ENCODE results near the gene KCNJ15. TPM values are rescaled to one million over a fixed set of nuclear protein-coding genes. Genes with fewer than 3 reads are reported as not detected.
"Not testable (repeated sequence)": the region's sequence is repeated elsewhere in the genome, so short reads cannot be mapped to it uniquely, and the experiment has no call there.

KCNJ15 gene
- total RNA-seq, 2 experiments from 2014 or later: 0.15 to 0.17 TPM

DNA sequence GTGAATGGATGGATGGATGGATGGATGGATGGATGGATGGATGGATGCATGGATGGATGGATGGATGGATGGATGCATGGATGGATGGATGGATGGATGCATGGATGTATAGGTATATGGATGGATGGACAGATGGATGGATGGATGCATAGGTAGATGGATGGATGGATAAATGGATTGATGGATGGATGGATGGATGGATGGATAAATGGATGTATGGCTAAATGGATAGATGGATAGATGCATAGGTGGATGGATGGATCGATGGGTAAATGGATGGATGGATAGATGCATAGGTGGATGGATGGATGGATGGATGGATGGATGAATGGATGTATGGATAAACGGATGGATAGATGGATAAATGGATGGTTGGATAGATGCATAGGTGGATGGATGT, 9.7 kb upstream of the KCNJ15 start:
- Mint-ChIP-seq H3K27me3 (peaks cover 12% of the 10 kb centered on the region), H3K4me1 (ENCODE audit: low read depth) (peaks cover 26% of the 10 kb centered on the region)
- H3K9me3 Mint-ChIP-seq, H3K36me3 Mint-ChIP-seq, H3K27ac Mint-ChIP-seq, CTCF ChIA-PET, DNase-seq, H3K4me3 Mint-ChIP-seq, POLR2A ChIA-PET: not testable (repeated sequence)
- intact Hi-C loops (cut with micrococcal nuclease): loop anchor here (5.0 kb wide), 1 partner anchor 80 kb away; no protein-coding TSS in a partner anchor

DNA sequence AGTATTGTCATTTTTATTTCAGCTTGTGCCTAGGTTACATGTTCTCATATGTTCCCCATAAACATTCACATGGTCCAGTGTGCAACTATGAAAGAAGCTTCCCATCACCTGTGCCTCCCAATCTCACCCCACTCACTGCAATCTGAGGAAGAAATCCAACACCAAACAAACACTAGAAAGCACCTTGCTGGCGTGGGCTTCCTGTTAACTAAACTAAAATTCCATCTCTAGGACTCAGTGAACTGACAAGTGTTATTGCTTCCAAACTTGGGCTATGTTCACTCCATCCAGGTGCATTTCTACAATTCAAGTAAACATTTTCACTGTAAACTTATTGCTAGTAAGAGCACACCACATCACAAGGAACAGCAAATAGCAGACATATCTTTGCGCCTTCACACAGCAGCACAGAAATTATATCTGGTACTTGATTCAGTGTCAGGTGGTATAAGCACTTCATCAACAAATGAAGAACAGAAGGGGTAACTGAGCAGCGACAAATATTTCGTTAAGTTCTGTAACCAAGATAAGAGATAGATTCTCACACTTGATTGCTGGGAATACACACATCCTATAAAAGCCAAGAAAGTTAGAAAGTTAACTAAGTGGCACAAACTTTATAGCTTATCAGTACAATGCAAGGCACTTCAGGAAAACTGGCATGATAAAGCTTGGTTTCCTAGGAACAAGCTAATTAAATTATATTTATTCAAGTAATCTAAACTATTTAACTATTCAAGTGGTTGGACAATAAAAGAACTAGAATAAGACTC, 8.9 kb upstream of the KCNJ15 start:
- no peak overlapping the region for H3K4me3 Mint-ChIP-seq
- POLR2A ChIA-PET: no interaction called here
- H3K27ac Mint-ChIP-seq: no peak overlapping the region
- H3K9me3 Mint-ChIP-seq: no peaks in the 10 kb centered on the region
- H3K4me1 Mint-ChIP-seq (ENCODE audit: low read depth): peaks cover 26% of the 10 kb centered on the region
- DNase-seq: no peak
- CTCF ChIA-PET: interaction anchor here (1.2 to 1.4 kb wide), 2 partner anchors 14 to 104 kb away, joined by 3 to 6 read pairs; no protein-coding TSS in a partner anchor
- intact Hi-C loops (cut with micrococcal nuclease): loop anchor here (5.0 kb wide), 1 partner anchor 79 kb away; no protein-coding TSS in a partner anchor
- H3K27me3 Mint-ChIP-seq: peaks cover 11% of the 10 kb centered on the region
- H3K36me3 Mint-ChIP-seq: no peaks in the 10 kb centered on the region

DNA sequence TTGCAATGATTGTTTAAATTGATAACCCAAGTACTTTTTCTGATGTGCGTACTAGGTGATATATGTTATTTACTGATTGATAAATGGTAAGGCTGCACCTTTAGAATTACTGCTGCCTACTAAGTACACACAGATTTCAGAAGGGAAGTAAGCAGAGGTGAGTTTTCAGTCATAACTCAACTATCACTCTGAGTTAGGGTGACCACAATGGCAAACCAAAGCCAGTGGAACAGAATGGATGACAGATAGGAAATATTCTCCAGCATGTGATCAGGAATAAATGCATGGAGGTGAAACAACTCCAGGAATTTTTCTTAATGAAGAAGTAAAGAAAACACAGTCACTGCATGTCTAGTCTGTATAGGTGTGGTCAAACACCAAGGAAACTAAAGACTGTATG, 7.5 kb upstream of the KCNJ15 start:
- no peaks in the 10 kb centered on the region for H3K9me3 Mint-ChIP-seq
- POLR2A ChIA-PET: no interaction called here
- peaks cover 20% of the 10 kb centered on the region for H3K4me1 Mint-ChIP-seq (ENCODE audit: low read depth)
- no peak overlapping the region for H3K4me3 Mint-ChIP-seq
- CTCF ChIA-PET: interaction anchor here (0.6 to 1.4 kb wide), 3 partner anchors 12 to 1393 kb away, joined by 3 to 6 read pairs (median 3); no protein-coding TSS in a partner anchor
- intact Hi-C loops (cut with micrococcal nuclease): loop anchor here (5.0 kb wide), 1 partner anchor 78 kb away; no protein-coding TSS in a partner anchor
- H3K27me3 Mint-ChIP-seq: peaks cover 11% of the 10 kb centered on the region
- H3K36me3 Mint-ChIP-seq: no peaks in the 10 kb centered on the region
- no peak overlapping the region for H3K27ac Mint-ChIP-seq
- DNase-seq: no peak

DNA sequence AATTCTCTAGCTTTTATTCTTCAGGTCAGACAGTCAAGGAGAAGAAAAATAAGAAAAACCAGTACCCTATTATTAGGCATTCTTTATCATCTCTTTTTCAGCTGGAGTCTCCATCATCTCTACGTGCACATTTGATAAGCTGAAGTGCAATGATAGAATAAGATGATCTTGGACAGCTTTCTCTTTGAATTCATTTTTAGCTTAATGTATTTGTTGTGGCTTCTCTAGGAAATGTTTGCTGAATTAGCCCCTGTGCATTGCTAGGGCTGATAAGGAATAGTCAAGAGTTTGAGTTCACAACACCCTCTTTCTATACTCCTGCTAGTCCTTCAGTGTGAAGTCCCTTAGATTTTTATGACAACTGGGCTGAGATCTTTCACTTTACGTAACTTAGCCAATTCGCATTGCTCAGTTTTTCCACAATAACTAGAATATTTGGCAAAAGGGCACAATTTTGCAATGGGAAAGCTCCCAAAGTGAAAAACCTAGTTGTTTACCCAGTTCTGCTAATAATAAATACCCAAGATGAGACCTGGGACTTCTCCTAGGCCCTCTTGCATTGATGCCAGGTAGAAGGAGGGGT, 7.0 kb upstream of the KCNJ15 start:
- H3K27ac Mint-ChIP-seq: no peak overlapping the region
- intact Hi-C loops (cut with micrococcal nuclease): loop anchor here (5.0 kb wide), 1 partner anchor 78 kb away; no protein-coding TSS in a partner anchor
- H3K9me3 Mint-ChIP-seq: no peaks in the 10 kb centered on the region
- no peaks in the 10 kb centered on the region for H3K36me3 Mint-ChIP-seq
- H3K4me1 Mint-ChIP-seq (ENCODE audit: low read depth): peaks cover 15% of the 10 kb centered on the region
- H3K27me3 Mint-ChIP-seq: peaks cover 11% of the 10 kb centered on the region
- H3K4me3 Mint-ChIP-seq: no peak overlapping the region
- ChIA-PET POLR2A (no interaction called here), CTCF (interaction anchor here (0.6 kb wide), 1 partner anchor 1393 kb away, joined by 3 read pairs; no protein-coding TSS in a partner anchor)
- no peak for DNase-seq

DNA sequence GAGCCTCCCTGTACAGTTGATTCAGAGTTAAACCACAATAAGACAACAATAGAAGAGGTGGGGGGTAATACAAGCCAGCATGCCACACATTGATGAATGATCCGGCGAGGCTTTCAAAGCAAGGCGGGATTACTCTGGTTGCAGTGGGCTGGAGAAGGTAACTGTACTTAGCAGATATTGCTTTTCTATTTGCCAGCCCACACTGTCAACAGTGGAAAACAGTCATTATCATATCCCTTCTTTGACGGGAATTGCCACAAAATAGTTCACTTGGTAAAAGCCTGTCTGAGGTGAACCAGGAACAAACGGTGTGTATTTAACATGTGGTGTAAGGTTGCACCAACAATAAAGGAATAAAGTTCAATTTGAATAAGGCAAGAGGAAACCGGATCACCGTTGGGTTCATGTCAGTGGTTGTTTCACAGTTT, 5.8 kb upstream of the KCNJ15 start:
- POLR2A ChIA-PET: no interaction called here
- no peak overlapping the region for H3K27ac Mint-ChIP-seq
- H3K9me3 Mint-ChIP-seq: no peaks in the 10 kb centered on the region
- H3K4me1 Mint-ChIP-seq (ENCODE audit: low read depth): peaks cover 6% of the 10 kb centered on the region
- CTCF ChIA-PET: no interaction called here
- no peak overlapping the region for H3K4me3 Mint-ChIP-seq
- peaks cover 11% of the 10 kb centered on the region for H3K27me3 Mint-ChIP-seq
- intact Hi-C loops (cut with micrococcal nuclease): no loop called here
- H3K36me3 Mint-ChIP-seq: no peaks in the 10 kb centered on the region
- no peak for DNase-seq

DNA sequence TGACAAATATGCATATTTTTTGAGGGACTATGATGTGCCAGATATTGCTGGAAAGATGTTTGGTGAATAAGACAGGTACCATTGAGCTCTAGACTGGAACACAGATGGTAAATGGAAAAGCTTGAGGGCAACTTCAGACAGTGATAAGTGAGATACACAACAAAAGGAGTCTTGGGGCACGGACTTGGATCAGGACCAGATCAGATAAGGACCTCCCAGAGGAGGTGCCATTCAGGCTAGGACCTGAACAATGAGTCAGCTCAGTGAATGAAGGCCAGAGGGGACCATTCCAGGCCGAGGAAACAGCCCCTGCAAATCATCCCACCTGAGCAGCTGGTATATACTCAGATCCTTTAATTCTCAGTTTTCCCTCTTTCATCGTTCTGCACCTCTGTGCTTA, 1.8 kb upstream of the KCNJ15 start:
- no peaks in the 10 kb centered on the region for H3K9me3 Mint-ChIP-seq

DNA sequence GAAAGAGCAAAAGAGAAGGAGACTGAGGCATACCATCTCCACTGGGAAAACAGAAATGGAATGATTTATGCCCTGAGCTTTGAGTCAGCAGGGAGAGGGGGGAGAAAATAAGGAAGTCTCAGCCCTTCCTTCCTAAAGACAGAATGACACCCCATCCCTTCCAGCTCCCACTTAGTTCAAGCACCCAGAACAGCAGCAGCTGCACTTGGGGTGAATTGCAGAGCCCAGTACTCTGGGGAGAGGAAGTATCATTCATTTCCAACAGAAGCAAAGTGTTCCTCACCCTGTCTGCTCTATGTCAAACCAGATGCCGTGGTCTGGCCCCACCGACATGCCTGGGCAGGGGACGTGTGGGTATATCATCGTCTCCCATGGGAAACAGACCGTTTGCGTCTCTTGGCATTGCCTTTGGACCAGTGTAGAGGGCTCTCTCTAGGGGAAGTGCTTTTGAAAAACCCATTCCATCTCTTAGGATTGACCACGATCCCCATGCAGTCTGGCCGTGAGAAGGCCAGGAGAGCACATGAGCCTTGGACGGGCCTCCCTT, 1.1 kb upstream of the KCNJ15 start:
- no peak overlapping the region for H3K4me3 Mint-ChIP-seq
- intact Hi-C loops (cut with micrococcal nuclease): no loop called here
- no peaks in the 10 kb centered on the region for H3K36me3 Mint-ChIP-seq
- H3K9me3 Mint-ChIP-seq: no peaks in the 10 kb centered on the region
- ChIA-PET CTCF (no interaction called here), POLR2A (no interaction called here)
- no peaks in the 10 kb centered on the region for H3K4me1 Mint-ChIP-seq (ENCODE audit: low read depth)
- no peak overlapping the region for H3K27ac Mint-ChIP-seq
- DNase-seq: no peak
- peaks cover 18% of the 10 kb centered on the region for H3K27me3 Mint-ChIP-seq

More for the DNA sequence above, 1.8 kb upstream of the KCNJ15 start:
- H3K4me3 Mint-ChIP-seq: no peak overlapping the region
- POLR2A ChIA-PET: no interaction called here
- intact Hi-C loops (cut with micrococcal nuclease): no loop called here
- H3K27ac Mint-ChIP-seq: no peak overlapping the region
- no peak for DNase-seq
- no peaks in the 10 kb centered on the region for H3K36me3 Mint-ChIP-seq
- H3K27me3 Mint-ChIP-seq: peaks cover 18% of the 10 kb centered on the region
- CTCF ChIA-PET: no interaction called here
- no peaks in the 10 kb centered on the region for H3K4me1 Mint-ChIP-seq (ENCODE audit: low read depth)

DNA sequence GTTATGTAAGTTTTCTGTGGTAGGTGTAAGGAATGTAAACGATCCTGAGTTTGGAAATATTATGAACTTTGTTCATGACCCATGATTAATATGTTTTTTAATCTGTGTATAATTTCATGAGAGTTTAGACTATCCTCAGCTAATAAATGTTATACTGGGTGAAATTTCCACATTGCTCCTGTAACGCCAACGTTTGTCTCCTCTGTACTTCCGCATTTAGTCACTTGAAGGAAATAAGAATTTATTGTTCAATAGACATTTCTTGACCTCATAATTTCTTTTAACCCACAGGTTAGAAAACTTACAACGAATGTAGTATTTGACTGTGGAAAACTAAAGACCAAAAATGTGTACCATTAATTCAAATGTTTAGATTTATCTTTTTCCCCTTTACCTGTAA, 876 bp downstream of the KCNJ15 start:
- intact Hi-C loops (cut with micrococcal nuclease): no loop called here
- POLR2A ChIA-PET: no interaction called here
- Mint-ChIP-seq H3K4me1 (ENCODE audit: low read depth) (no peaks in the 10 kb centered on the region), H3K36me3 (no peaks in the 10 kb centered on the region), H3K27ac (no peak overlapping the region), H3K9me3 (no peaks in the 10 kb centered on the region), H3K27me3 (peaks cover 19% of the 10 kb centered on the region), H3K4me3 (no peak overlapping the region)
- CTCF ChIA-PET: interaction anchor here (0.8 kb wide), 1 partner anchor 12 kb away, joined by 3 read pairs; no protein-coding TSS in a partner anchor
- DNase-seq: no peak

DNA sequence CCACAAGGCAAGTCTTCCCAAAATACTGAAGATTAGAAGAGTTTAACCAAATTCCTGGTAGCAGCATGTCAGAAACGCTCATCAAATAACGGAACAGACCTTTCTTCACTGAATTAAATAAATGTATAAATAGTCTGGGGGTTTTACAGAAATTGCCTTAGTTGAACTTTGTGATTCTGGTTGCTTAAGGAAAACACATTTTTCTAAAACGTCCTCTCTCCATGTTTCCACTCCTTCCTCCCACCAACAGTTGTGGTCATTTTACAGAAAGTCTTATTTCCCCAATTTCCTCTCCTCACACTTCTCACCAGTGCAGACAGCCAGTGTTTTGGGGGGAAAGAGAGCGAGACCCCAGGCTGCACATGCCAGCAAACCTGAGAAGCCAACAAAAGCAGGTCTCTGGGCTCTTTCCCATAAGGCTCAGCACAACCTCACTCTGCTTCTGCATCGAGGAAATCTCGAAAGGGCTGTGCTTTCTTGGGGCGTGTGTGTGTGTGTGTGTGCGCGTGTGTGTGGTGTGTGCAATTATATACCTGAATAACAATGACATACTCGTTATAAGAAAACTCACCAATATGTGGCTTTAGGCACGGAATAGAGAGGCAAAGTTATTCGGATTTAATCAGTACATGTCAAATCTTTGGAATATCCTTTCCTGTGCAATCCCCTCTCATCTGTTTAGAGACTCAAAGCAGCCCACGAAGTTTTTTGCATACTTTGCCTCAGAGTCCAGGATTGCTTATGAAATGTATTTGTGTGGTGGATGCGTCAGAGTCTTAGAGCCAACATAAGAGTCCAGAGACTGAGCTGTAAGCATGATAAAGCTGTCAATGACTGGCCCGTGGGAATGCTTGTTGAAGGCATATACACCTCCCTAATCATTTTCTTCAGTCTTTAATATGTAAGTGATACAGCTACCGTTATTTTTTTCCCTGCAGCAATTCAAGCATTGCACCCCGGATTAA, 2.0 kb downstream of the KCNJ15 start:
- POLR2A ChIA-PET: no interaction called here
- no peaks in the 10 kb centered on the region for H3K4me1 Mint-ChIP-seq (ENCODE audit: low read depth)
- intact Hi-C loops (cut with micrococcal nuclease): no loop called here
- H3K9me3 Mint-ChIP-seq: no peaks in the 10 kb centered on the region
- H3K27ac Mint-ChIP-seq: no peak overlapping the region
- no peak for DNase-seq
- CTCF ChIA-PET: no interaction called here
- no peak overlapping the region for H3K4me3 Mint-ChIP-seq
- H3K27me3 Mint-ChIP-seq: peaks cover 19% of the 10 kb centered on the region
- H3K36me3 Mint-ChIP-seq: no peaks in the 10 kb centered on the region

DNA sequence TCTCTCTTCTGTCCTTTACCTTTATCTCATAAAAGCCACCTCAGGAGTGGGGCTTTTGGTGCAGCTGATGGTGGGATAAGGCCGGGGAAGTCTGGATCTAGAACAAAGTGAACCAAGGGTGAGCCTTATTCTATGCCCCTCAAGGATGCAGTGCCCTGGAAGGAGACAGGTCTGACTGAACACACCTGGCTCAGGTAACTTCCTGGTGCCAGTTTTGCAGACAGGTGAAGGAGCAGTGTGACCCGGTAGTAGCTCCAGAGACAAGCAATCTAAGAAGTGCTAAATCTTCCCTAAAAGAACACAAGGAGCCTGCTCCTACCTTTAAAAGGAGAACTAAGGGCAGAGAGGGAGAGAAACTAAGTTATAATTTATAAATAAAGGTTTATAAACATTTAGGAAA, 2.9 kb downstream of the KCNJ15 start:
- Mint-ChIP-seq H3K27me3 (peaks cover 19% of the 10 kb centered on the region), H3K9me3 (no peaks in the 10 kb centered on the region), H3K27ac (no peak overlapping the region), H3K4me1 (ENCODE audit: low read depth) (no peaks in the 10 kb centered on the region), H3K4me3 (no peak overlapping the region), H3K36me3 (no peaks in the 10 kb centered on the region)
- ChIA-PET CTCF (no interaction called here), POLR2A (no interaction called here)
- intact Hi-C loops (cut with micrococcal nuclease): no loop called here
- no peak for DNase-seq

DNA sequence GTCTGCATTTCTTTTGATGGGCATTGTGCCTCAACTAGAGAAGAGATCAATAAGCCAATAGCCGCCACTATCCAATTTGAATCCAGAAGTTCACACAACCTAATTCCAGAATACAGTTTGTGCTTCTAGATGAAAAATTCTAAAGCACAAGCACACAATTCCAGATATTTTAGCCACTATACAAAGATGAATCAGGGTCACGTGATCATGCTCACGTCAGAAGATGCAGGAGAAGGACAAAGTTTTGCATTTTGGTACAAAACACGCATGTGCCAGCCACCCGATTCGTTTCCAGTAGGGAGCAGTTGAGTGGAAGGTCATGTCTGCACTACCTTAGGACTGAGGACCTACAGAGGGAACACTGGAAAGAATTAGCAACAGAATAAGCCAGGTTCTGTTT, 3.6 kb downstream of the KCNJ15 start:
- DNase-seq: no peak
- CTCF ChIA-PET: interaction anchor here (0.7 kb wide), 1 partner anchor 132 kb away, joined by 3 read pairs; no protein-coding TSS in a partner anchor
- POLR2A ChIA-PET: no interaction called here
- H3K27me3 Mint-ChIP-seq: peaks cover 19% of the 10 kb centered on the region
- intact Hi-C loops (cut with micrococcal nuclease): no loop called here
- no peaks in the 10 kb centered on the region for H3K36me3 Mint-ChIP-seq
- H3K4me3 Mint-ChIP-seq: no peak overlapping the region
- H3K9me3 Mint-ChIP-seq: no peaks in the 10 kb centered on the region
- no peaks in the 10 kb centered on the region for H3K4me1 Mint-ChIP-seq (ENCODE audit: low read depth)
- H3K27ac Mint-ChIP-seq: no peak overlapping the region

DNA sequence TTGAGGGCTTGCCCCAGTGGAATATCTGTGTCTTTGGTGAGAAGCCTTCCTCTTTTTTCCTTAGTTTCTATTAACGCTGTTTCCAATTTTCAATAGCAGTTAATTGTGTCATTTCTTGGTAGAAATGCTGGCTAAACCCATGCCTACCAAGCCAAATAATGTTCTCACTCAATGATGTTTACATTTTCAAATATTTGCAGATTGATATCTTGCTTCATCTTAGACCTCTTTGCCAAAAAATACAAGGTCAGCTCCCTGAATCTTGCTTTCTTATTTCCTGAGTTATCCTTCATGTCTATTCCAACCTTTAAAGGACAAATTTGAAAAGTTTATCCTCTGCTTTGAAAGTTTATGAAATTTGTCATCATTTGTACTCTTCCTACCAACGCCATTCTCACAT, 5.1 kb downstream of the KCNJ15 start:
- Mint-ChIP-seq H3K9me3 (no peaks in the 10 kb centered on the region), H3K27ac (no peak overlapping the region), H3K36me3 (no peaks in the 10 kb centered on the region), H3K4me3 (no peak overlapping the region), H3K27me3 (peaks cover 23% of the 10 kb centered on the region), H3K4me1 (ENCODE audit: low read depth) (peaks cover 1% of the 10 kb centered on the region)
- intact Hi-C loops (cut with micrococcal nuclease): no loop called here
- POLR2A ChIA-PET: no interaction called here
- CTCF ChIA-PET: interaction anchor here (1.0 to 1.1 kb wide), 2 partner anchors 13 to 90 kb away, joined by 3 read pairs; no protein-coding TSS in a partner anchor
- no peak for DNase-seq
